GM12878 (cell line): ENCODE results near the gene TBX10. TPM values are rescaled to one million over a fixed set of nuclear protein-coding genes. Genes with fewer than 3 reads are reported as not detected.

ENCODE experiments used
- ATAC-seq: fragments of 200-7000 bp; cut with Tn5 transposase; 3 replicates; pipeline ENCODE4 v1.9.1; 2020; ENCODE audit warnings: mild to moderate bottlenecking, moderate library complexity
- BruUV-seq: library from RNA; stranded (reverse); fragments of 400-500 nt; replicated peaks from 2 replicates; lab custom pipeline; 2021; lab: Mats Ljungman, UMichigan
- CTCF ChIA-PET: fragments of 300-600 bp; sonication (Branson Sonifier 250); formaldehyde crosslinking; extraction: SDS; loops from one replicate; lab custom pipeline; 2021; ENCODE audit warnings: inconsistent platforms; lab: Yijun Ruan, JAX
- POLR2A ChIA-PET: fragments of 350-600 bp; formaldehyde crosslinking; extraction: SDS; loops from one replicate; lab custom pipeline; 2021; ENCODE audit warnings: inconsistent platforms; lab: Charles Lee
- RAD21 ChIA-PET: fragments of 300-600 bp; sonication (Branson Sonifier 250); formaldehyde crosslinking; loops from one replicate; lab custom pipeline; 2023; ENCODE audit warnings: antibody characterized with exemption; ENCODE audit not compliant: unreplicated experiment; lab: Charles Lee
- SMC1A ChIA-PET: fragments of 300-600 bp; sonication (Branson Sonifier 250); formaldehyde crosslinking; loops from one replicate; lab custom pipeline; 2023; ENCODE audit not compliant: unreplicated experiment, uncharacterized antibody; lab: Charles Lee
- DNase-seq: peaks from one replicate; pipeline ENCODE4 v3.0.0-alpha.2; 2011; ENCODE audit warnings: low read depth, low spot score
- FAIRE-seq: peaks from 3 replicates; lab custom pipeline; 2011; peaks lifted over from hg19 to GRCh38; lab: Jason Lieb, UNC
- H2AFZ ChIP-seq: 2 replicates; pipeline ENCODE4 v1.6.0; 2011; ENCODE audit warnings: low read depth, low read length, control low read depth; ENCODE audit not compliant: control insufficient read depth
- H3K27ac ChIP-seq: 2 replicates; pipeline ENCODE4 v1.5.1; 2011; ENCODE audit warnings: control low read depth; ENCODE audit not compliant: control insufficient read depth, insufficient read depth
- H3K27me3 ChIP-seq, 2 experiments: replicated peaks in 1 of 2; 2 replicates each; pipeline versions ENCODE4 v1.6.0 to v1.6.1; 2011; ENCODE audit warnings: low read length in 1 of 2; ENCODE audit not compliant: control insufficient read depth in 2 of 2, insufficient read depth in 2 of 2
- H3K36me3 ChIP-seq, 2 experiments: 2 replicates each; pipeline ENCODE4 v1.5.1; 2011; ENCODE audit warnings: low read length in 1 of 2; ENCODE audit not compliant: control insufficient read depth in 2 of 2, insufficient read depth in 2 of 2
- H3K4me1 ChIP-seq: 2 replicates; pipeline ENCODE4 v1.6.1; 2011; ENCODE audit warnings: mild to moderate bottlenecking, low read length, moderate library complexity, mixed read lengths; ENCODE audit not compliant: control insufficient read depth, insufficient read depth
- H3K4me2 ChIP-seq: 2 replicates; pipeline ENCODE4 v1.6.0; 2011; ENCODE audit warnings: control low read depth; ENCODE audit not compliant: control insufficient read depth, insufficient read depth
- H3K4me3 ChIP-seq: fragments of 200-600 bp; sonication (generic); 2 replicates; pipeline ENCODE4 v1.5.1; 2016
- H3K79me2 ChIP-seq: 2 replicates; pipeline ENCODE4 v1.6.0; 2011; ENCODE audit warnings: low read length; ENCODE audit not compliant: control insufficient read depth, insufficient read depth
- H3K9ac ChIP-seq: 2 replicates; pipeline ENCODE4 v1.8.0; 2011; ENCODE audit warnings: low read length, control low read depth, mixed read lengths; ENCODE audit not compliant: control insufficient read depth, insufficient read depth
- H3K9me3 ChIP-seq: replicated peaks from 3 replicates; pipeline ENCODE4 v1.5.1; 2011; ENCODE audit warnings: mild to moderate bottlenecking, low read length; ENCODE audit not compliant: control insufficient read depth, insufficient read depth
- H4K20me1 ChIP-seq: 2 replicates; pipeline ENCODE4 v1.6.0; 2011; ENCODE audit not compliant: control insufficient read depth, insufficient read depth
- ATF7 ChIP-seq: fragments of 450-650 bp; IDR thresholded peaks from 2 replicates; pipeline ENCODE4 v1.6.1; 2016; ENCODE audit warnings: low read depth, mild to moderate bottlenecking
- JUND ChIP-seq: IDR thresholded peaks from 2 replicates; pipeline ENCODE4 v1.6.1; 2012; ENCODE audit warnings: low read depth, mild to moderate bottlenecking, low read length, improper control_type of control experiment, moderate library complexity
- POU2F2 ChIP-seq: IDR thresholded peaks from 3 replicates; pipeline ENCODE4 v1.6.1; 2011; ENCODE audit warnings: low read depth, mild to moderate bottlenecking, low read length, borderline replicate concordance
- WGBS: methylation state at CpG from one replicate; pipeline ENCODE4 v1.1.6; 2016; ENCODE audit warnings: low lambda C conversion rate; ENCODE audit not compliant: insufficient replicate concordance, insufficient coverage; ENCODE audit errors: missing lambda C conversion rate; 5-methylcytosine and 5-hydroxymethylcytosine counted together
- in situ Hi-C: fragments of 300-500 bp; cut with MboI; formaldehyde crosslinking; loops from 9 replicates; pipeline ENCODE4 v1.14.3; 2018; ENCODE audit warnings: mixed read lengths
- intact Hi-C: fragments of 100-400 bp; cut with micrococcal nuclease; formaldehyde crosslinking; loops from one replicate; pipeline ENCODE4 v1.14.2; 2022; ENCODE audit not compliant: unreplicated experiment
- polyA plus RNA-seq, 11 experiments: library from polyadenylated mRNA; depleted of rRNA in 4 of 11; unstranded in 6 of 11; stranded (reverse) in 5 of 11; fragments of >200 nt; fragmentation: Nextera tagmentation in 4 of 11; fragmentation: Illumina TruSeq in 1 of 11; extraction: Ambion mirVana in 4 of 11; extraction: Trizol in 1 of 11; gene quantifications; 1 replicate in 1 of 11; 2 replicates in 10 of 11; pipeline versions ENCODE4 v1.2.1 to v1.2.3, GENCODE V29; 2011 to 2016; ENCODE audit warnings: inconsistent platforms in 2 of 11, missing spikeins in 2 of 11, low read depth in 1 of 11
- total RNA-seq, 4 experiments: library from RNA; depleted of rRNA in 3 of 4; stranded (reverse); fragments of >200 nt in 3 of 4; fragmentation: Illumina TruSeq in 1 of 4; extraction: Trizol in 1 of 4; gene quantifications; 2 replicates each; pipeline versions ENCODE4 v1.2.1 to v1.2.3, GENCODE V29; 2013 to 2021
- TF ChIP-seq, protein P1 (sequence below): fragments of 450-650 bp; formaldehyde crosslinking; IDR thresholded peaks from 2 replicates; pipeline ENCODE4 v1.4.0; 2022; ENCODE audit warnings: mild to moderate bottlenecking, moderate library complexity
- TF ChIP-seq, protein P2 (sequence below): IDR thresholded peaks from 2 replicates; pipeline ENCODE4 v1.6.1; 2012; ENCODE audit warnings: low read depth, low read length, improper control_type of control experiment
- TF ChIP-seq, protein P3 (sequence below): fragments of 450-650 bp; IDR thresholded peaks from 2 replicates; pipeline ENCODE4 v1.6.1; 2016; ENCODE audit warnings: mild to moderate bottlenecking, moderate library complexity, borderline replicate concordance

Gene TBX10
- total and polyA plus RNA-seq, 10 of the 15 experiments (the other 5 are each of a cell fraction or from before 2014, with no cell fraction given): 0.10 to 0.44 (median 0.20) TPM; not detected in 4

DNA sequence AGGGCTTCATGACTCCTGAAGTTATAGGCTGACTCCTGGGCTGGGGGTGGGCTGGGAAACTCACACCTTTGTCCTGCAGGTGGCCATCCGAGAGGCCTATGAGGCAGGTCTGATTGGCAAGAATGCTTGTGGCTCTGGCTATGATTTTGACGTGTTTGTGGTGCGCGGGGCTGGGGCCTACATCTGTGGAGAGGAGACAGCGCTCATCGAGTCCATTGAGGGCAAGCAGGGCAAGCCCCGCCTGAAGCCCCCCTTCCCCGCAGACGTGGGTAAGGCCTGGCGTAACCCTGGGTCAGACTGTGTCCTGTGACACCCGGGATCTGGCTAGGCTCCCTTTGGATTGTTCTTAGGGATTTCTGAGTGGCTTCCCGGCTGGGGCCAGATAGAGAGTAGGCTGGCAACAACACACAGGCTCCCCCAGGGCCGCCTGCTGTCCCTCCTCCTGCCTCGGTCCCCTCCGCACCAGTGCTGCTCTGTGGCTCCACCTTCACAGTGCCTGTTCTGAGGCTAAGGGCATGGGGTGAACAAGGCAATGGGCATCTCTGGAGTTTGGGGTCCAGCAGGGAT lies 29.2 kb downstream of the TBX10 start:
- Histone ChIP-seq H3K4me1 (peaks cover 34% of the 10 kb centered on the region), H4K20me1 (no peaks in the 10 kb centered on the region), H3K4me3 (no peak overlapping the region), H3K27ac (no peak overlapping the region), H3K36me3 (peaks cover 11 to 22% of the 10 kb centered on the region in 2 experiments; a peak in 3 of 4 replicates), H2AFZ (no peak overlapping the region), H3K4me2 (no peak overlapping the region), H3K27me3 (no peaks in the 10 kb centered on the region), H3K9ac (no peak overlapping the region), H3K79me2 (peaks cover 16% of the 10 kb centered on the region), H3K9me3 (no peaks in the 10 kb centered on the region)
- TF ChIP-seq POU2F2: no peak
- ChIA-PET SMC1A (interaction anchor here (1.4 kb wide), 1 partner anchor 23 kb away, joined by 4 read pairs; no protein-coding TSS in a partner anchor), CTCF (interaction anchor here (1.1 kb wide), 1 partner anchor 20 kb away, joined by 3 read pairs; no protein-coding TSS in a partner anchor), POLR2A (no interaction called here), RAD21 (no interaction called here)
- intact Hi-C loops (loop anchor here (5.0 kb wide), 1 partner anchor 38 kb away; no protein-coding TSS in a partner anchor), in situ Hi-C loops (no loop called here)
- DNase-seq: no peak
- no TSS peak for BruUV-seq
- no peak for ATAC-seq
- no peak for FAIRE-seq
- 91% methylated on average over 15 of the region's 15 CpGs for WGBS

DNA sequence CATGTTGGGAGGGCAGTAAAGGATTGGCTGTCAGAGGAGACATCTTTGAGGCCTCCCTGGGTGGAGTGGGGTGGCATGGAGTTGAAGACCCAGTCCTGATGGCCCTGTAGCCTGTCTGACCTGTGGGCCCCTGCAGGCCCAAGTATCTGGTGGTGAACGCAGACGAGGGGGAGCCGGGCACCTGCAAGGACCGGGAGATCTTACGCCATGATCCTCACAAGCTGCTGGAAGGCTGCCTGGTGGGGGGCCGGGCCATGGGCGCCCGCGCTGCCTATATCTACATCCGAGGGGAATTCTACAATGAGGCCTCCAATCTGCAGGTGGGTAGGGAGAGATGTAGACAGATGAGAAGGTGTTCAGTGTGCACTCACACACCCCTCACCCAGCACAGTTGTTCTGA lies 30.2 kb downstream of the TBX10 start:
- DNase-seq (no peak), ATAC-seq (no peak), FAIRE-seq (no peak)
- ChIA-PET POLR2A (interaction anchor here (1.2 kb wide), 1 partner anchor 23 kb away, joined by 4 read pairs; no protein-coding TSS in a partner anchor), RAD21 (interaction anchor here (0.8 kb wide), 2 partner anchors 21 to 25 kb away, joined by 3 to 4 read pairs; partner anchors contain the start of gene GSTP1), CTCF (interaction anchor here (0.8 to 2.5 kb wide), 4 partner anchors 21 to 37 kb away, joined by 3 to 6 read pairs (median 4); no protein-coding TSS in a partner anchor), SMC1A (interaction anchor here (0.6 to 1.4 kb wide), 3 partner anchors 17 to 946 kb away, joined by 3 to 4 read pairs (median 3); no protein-coding TSS in a partner anchor)
- Histone ChIP-seq H3K4me2 (no peak overlapping the region), H3K27ac (no peak overlapping the region), H3K9me3 (no peaks in the 10 kb centered on the region), H3K4me1 (peaks cover 24% of the 10 kb centered on the region), H2AFZ (no peak overlapping the region), H3K79me2 (peaks cover 16% of the 10 kb centered on the region), H3K27me3 (no peaks in the 10 kb centered on the region), H3K9ac (no peak overlapping the region), H3K36me3 (peaks cover 11 to 22% of the 10 kb centered on the region in 2 experiments; a peak in 3 of 4 replicates), H3K4me3 (no peak overlapping the region), H4K20me1 (no peaks in the 10 kb centered on the region)
- 100% methylated on average over 9 of the region's 10 CpGs for WGBS
- in situ Hi-C loops (no loop called here), intact Hi-C loops (no loop called here)
- BruUV-seq: no TSS peak
- TF ChIP-seq ATF7 (no peak), JUND (no peak)
- TF ChIP-seq, protein P1, sequence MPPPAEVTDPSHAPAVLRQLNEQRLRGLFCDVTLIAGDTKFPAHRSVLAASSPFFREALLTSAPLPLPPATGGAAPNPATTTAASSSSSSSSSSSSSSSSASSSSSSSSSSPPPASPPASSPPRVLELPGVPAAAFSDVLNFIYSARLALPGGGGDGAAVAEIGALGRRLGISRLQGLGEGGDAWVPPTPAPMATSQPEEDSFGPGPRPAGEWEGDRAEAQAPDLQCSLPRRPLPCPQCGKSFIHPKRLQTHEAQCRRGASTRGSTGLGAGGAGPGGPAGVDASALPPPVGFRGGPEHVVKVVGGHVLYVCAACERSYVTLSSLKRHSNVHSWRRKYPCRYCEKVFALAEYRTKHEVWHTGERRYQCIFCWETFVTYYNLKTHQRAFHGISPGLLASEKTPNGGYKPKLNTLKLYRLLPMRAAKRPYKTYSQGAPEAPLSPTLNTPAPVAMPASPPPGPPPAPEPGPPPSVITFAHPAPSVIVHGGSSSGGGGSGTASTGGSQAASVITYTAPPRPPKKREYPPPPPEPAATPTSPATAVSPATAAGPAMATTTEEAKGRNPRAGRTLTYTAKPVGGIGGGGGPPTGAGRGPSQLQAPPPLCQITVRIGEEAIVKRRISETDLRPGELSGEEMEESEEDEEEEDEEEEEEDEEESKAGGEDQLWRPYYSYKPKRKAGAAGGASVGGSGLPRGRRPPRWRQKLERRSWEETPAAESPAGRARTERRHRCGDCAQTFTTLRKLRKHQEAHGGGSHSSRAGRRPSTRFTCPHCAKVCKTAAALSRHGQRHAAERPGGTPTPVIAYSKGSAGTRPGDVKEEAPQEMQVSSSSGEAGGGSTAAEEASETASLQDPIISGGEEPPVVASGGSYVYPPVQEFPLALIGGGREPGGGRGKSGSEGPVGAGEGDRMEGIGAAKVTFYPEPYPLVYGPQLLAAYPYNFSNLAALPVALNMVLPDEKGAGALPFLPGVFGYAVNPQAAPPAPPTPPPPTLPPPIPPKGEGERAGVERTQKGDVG (CRISPR knock-in tag): no peak
- TF ChIP-seq, protein P2, sequence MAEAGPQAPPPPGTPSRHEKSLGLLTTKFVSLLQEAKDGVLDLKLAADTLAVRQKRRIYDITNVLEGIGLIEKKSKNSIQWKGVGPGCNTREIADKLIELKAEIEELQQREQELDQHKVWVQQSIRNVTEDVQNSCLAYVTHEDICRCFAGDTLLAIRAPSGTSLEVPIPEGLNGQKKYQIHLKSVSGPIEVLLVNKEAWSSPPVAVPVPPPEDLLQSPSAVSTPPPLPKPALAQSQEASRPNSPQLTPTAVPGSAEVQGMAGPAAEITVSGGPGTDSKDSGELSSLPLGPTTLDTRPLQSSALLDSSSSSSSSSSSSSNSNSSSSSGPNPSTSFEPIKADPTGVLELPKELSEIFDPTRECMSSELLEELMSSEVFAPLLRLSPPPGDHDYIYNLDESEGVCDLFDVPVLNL: no peak
- TF ChIP-seq, protein P3, sequence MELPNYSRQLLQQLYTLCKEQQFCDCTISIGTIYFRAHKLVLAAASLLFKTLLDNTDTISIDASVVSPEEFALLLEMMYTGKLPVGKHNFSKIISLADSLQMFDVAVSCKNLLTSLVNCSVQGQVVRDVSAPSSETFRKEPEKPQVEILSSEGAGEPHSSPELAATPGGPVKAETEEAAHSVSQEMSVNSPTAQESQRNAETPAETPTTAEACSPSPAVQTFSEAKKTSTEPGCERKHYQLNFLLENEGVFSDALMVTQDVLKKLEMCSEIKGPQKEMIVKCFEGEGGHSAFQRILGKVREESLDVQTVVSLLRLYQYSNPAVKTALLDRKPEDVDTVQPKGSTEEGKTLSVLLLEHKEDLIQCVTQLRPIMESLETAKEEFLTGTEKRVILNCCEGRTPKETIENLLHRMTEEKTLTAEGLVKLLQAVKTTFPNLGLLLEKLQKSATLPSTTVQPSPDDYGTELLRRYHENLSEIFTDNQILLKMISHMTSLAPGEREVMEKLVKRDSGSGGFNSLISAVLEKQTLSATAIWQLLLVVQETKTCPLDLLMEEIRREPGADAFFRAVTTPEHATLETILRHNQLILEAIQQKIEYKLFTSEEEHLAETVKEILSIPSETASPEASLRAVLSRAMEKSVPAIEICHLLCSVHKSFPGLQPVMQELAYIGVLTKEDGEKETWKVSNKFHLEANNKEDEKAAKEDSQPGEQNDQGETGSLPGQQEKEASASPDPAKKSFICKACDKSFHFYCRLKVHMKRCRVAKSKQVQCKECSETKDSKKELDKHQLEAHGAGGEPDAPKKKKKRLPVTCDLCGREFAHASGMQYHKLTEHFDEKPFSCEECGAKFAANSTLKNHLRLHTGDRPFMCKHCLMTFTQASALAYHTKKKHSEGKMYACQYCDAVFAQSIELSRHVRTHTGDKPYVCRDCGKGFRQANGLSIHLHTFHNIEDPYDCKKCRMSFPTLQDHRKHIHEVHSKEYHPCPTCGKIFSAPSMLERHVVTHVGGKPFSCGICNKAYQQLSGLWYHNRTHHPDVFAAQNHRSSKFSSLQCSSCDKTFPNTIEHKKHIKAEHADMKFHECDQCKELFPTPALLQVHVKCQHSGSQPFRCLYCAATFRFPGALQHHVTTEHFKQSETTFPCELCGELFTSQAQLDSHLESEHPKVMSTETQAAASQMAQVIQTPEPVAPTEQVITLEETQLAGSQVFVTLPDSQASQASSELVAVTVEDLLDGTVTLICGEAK: no peak
